Left lung (tissue), 10 donors: ENCODE measurements around the gene RAPGEF4. TPM values are rescaled to one million over a fixed set of nuclear protein-coding genes. Genes with fewer than 3 reads are reported as not detected.

Source experiments
- ATAC-seq: fragments of 200-7000 bp; cut with Tn5 transposase; one replicate; pipeline ENCODE4 v1.9.1; 2020; ENCODE audit warnings: moderate library complexity
- DNase-seq, 4 donors: peaks; one replicate each; pipeline ENCODE4 v3.0.0-alpha.2; 2013 to 2020
- H3K27ac ChIP-seq, 2 donors: fragments of 200-600 bp; sonication (generic) in 1 of 2; one replicate each; pipeline versions ENCODE4 v1.5.0 to v1.8.0; 2020 to 2021
- H3K27me3 ChIP-seq, 2 donors: fragments of 200-600 bp; sonication (generic) in 1 of 2; one replicate each; pipeline versions ENCODE4 v1.5.0 to v1.8.0; 2020 to 2021
- H3K36me3 ChIP-seq, 2 donors: fragments of 200-600 bp; sonication (generic) in 1 of 2; one replicate each; pipeline versions ENCODE4 v1.5.0 to v1.8.0; 2020 to 2021
- H3K4me1 ChIP-seq, 2 donors: fragments of 200-600 bp; one replicate each; pipeline ENCODE4 v1.8.0; 2021
- H3K4me3 ChIP-seq, 2 donors: fragments of 200-600 bp; sonication (generic) in 1 of 2; one replicate each; pipeline versions ENCODE4 v1.5.0 to v1.8.0; 2020 to 2021; ENCODE audit warnings: mild to moderate bottlenecking in 1 of 2
- H3K9me3 ChIP-seq, 2 donors: fragments of 200-600 bp; sonication (generic) in 1 of 2; one replicate each; pipeline versions ENCODE4 v1.5.0 to v1.8.0; 2020 to 2021
- intact Hi-C, 2 donors: fragments of 100-400 bp; cut with DNase I; formaldehyde crosslinking; loops; one replicate each; pipeline versions ENCODE4 v1.11.2 to v1.14.2; 2022
- polyA plus RNA-seq, 6 donors: library from polyadenylated mRNA; unstranded; fragments of 120-200 nt; gene quantifications; one replicate each; pipeline ENCODE4 v1.2.1, GENCODE V29; 2013; ENCODE audit not compliant: insufficient read length in 6 of 6
- total RNA-seq, 2 donors: library from RNA; stranded (reverse); fragmentation: NEBNext Ultra II Directional; extraction: Animal tissue kit (Norgen Biotek cat#: 25700); gene quantifications; one replicate each; pipeline ENCODE4 v1.2.1, GENCODE V29; 2021
- TF ChIP-seq, protein P1 (sequence below), 2 donors: fragments of 200-600 bp; sonication (generic) in 1 of 2; IDR thresholded peaks; one replicate each; pipeline versions ENCODE4 v1.5.0 to v1.8.0; 2021; ENCODE audit warnings: antibody characterized with exemption in 2 of 2
- donor health status: DM: no; HTN: yes; CAD: no.
- donor health status: DM: no; HTN: no; CAD: no.

RAPGEF4 gene
- total and polyA plus RNA-seq, 8 donors, result 9.1 to 16.2 (median 11.8) TPM

DNA sequence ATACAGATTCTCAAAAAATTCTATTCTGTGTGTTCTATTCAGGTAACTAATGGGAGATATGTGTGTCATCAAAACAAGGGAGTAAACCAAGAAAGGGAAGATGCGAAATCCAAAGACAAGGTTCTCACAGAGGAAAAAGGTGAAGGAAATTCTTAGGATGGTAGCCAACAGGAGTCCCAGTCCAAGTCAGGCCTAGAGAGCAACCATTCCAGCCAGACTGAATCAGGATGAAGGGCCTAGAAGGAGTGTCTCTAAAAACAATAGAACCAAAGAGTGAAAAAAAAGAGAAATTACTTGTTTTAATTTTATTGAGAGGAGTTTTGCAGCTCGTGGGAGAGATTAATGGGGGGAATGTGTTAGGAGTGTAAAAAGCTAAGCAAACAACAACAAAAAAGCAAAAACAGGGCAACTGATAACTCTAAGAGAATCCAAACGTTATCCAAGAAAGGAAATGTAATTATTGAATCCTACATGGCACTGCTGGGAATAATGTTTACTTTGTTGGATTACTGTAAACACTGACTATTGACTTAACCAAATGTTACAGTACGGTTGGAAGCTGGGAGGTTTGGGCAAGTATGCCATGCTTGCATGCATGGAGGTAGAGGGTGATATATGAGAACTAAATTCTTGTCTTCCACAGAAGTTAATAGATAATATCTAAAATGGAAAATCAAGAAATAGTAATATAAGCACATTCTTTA is 352.3 kb downstream of the RAPGEF4 start:
- no peaks in the 10 kb centered on the region for H3K27me3 ChIP-seq
- H3K27ac ChIP-seq, result peak overlapping the region in 1 of 2 donors; percentile 49
- TF ChIP-seq, protein P1, sequence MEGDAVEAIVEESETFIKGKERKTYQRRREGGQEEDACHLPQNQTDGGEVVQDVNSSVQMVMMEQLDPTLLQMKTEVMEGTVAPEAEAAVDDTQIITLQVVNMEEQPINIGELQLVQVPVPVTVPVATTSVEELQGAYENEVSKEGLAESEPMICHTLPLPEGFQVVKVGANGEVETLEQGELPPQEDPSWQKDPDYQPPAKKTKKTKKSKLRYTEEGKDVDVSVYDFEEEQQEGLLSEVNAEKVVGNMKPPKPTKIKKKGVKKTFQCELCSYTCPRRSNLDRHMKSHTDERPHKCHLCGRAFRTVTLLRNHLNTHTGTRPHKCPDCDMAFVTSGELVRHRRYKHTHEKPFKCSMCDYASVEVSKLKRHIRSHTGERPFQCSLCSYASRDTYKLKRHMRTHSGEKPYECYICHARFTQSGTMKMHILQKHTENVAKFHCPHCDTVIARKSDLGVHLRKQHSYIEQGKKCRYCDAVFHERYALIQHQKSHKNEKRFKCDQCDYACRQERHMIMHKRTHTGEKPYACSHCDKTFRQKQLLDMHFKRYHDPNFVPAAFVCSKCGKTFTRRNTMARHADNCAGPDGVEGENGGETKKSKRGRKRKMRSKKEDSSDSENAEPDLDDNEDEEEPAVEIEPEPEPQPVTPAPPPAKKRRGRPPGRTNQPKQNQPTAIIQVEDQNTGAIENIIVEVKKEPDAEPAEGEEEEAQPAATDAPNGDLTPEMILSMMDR (IDR thresholded peaks at IDR 0.05), result no peak
- peaks cover 0 to 14% of the 10 kb centered on the region in 2 donors for H3K36me3 ChIP-seq
- intact Hi-C loops, result loop anchor here in 1 of 2 donors (10.0 kb wide), 1 partner anchor 107 kb away; no protein-coding TSS in a partner anchor
- no peaks in the 10 kb centered on the region for H3K9me3 ChIP-seq
- H3K4me3 ChIP-seq, result no peak overlapping the region
- no peak for ATAC-seq
- H3K4me1 ChIP-seq, result peaks cover 8 to 10% of the 10 kb centered on the region in 2 donors
- DNase-seq, result no peak

- Histone ChIP-seq H3K4me3 (no peak overlapping the region), H3K4me1 (peaks cover 8 to 10% of the 10 kb centered on the region in 2 donors), H3K27me3 (no peaks in the 10 kb centered on the region), H3K9me3 (no peaks in the 10 kb centered on the region), H3K36me3 (peaks cover 0 to 15% of the 10 kb centered on the region in 2 donors), H3K27ac (peak overlapping the region; percentile 4 to 63)
- DNase-seq (peak in 2 of 4 donors; percentile 51 to 58), ATAC-seq (peak; percentile 86)
- TF ChIP-seq, protein P1 (IDR thresholded peaks at IDR 0.05), result no peak
- intact Hi-C loops, result no loop called here
Observed at GRCh38 chr2:173090276-173090877, 354.7 kb downstream of the RAPGEF4 start.

DNA sequence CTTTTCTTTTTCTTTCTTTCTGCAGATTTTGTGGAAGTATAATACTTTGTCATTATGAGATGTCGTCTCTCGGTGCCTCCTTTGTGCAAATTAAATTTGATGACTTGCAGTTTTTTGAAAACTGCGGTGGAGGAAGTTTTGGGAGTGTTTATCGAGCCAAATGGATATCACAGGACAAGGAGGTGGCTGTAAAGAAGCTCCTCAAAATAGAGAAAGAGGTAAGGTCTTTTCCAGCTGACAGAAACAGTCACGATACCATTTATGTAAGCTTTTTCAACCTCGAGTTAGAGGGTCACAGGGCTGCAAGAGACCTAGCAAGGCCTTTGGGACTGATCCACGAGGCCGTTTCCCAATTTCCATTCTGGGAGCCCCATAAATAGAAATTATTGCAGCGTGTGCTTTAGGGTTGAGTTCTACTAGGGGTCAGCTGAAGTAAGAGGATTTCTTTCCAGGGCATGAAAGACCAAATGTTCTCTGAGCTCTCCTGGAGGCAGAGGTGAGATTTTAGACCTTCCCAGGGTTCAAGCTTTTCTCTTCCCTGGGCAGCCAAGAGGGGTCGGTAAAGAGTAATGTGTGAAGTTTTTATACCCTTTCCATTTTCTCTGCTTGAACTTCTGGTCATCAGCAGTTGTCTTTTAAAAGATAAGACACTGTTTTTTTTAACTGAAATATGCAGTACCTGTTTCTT is 355.5 kb downstream of the RAPGEF4 start:
- TF ChIP-seq, protein P1 (IDR thresholded peaks at IDR 0.05), result peak in 1 of 2 donors; percentile 15
- Histone ChIP-seq H3K4me3 (no peak overlapping the region), H3K27ac (peak overlapping the region; percentile 4 to 63), H3K27me3 (no peaks in the 10 kb centered on the region), H3K4me1 (peaks cover 8 to 10% of the 10 kb centered on the region in 2 donors), H3K9me3 (no peaks in the 10 kb centered on the region), H3K36me3 (peaks cover 0 to 15% of the 10 kb centered on the region in 2 donors)
- intact Hi-C loops, result no loop called here
- DNase-seq, result no peak
- ATAC-seq, result no peak

DNA sequence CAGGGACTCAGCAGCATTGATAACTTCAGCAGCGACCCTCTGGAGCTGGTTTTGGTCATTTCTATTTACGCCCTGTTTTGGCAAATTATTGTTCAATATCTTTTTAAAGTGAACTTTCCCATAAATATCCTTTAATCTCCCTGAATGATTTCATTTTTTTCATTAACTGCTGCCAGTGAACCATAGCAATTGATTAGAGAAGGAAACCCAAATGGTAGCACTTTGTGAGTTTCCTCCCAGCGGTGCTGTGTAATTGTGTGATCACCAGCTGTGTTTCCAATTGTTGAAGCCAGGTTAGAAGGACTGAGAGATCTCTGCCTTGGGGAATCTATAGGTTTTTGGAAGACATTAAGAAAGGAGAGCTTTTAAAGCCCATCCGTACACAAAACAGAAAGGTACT is 356.3 kb downstream of the RAPGEF4 start:
- Histone ChIP-seq H3K4me3 (no peak overlapping the region), H3K27me3 (no peaks in the 10 kb centered on the region), H3K9me3 (no peaks in the 10 kb centered on the region), H3K27ac (peak overlapping the region in 1 of 2 donors; percentile 63), H3K4me1 (peaks cover 8 to 10% of the 10 kb centered on the region in 2 donors), H3K36me3 (peaks cover 0 to 22% of the 10 kb centered on the region in 2 donors)
- no peak for ATAC-seq
- DNase-seq, result no peak
- TF ChIP-seq, protein P1 (IDR thresholded peaks at IDR 0.05), result no peak
- intact Hi-C loops, result no loop called here
